Measurements from ENCODE around the gene PGAM1.
"Not testable (repeated sequence)": the region's sequence is repeated elsewhere in the genome, so short reads cannot be mapped to it uniquely, and the experiment has no call there.

Gene PGAM1

DNA sequence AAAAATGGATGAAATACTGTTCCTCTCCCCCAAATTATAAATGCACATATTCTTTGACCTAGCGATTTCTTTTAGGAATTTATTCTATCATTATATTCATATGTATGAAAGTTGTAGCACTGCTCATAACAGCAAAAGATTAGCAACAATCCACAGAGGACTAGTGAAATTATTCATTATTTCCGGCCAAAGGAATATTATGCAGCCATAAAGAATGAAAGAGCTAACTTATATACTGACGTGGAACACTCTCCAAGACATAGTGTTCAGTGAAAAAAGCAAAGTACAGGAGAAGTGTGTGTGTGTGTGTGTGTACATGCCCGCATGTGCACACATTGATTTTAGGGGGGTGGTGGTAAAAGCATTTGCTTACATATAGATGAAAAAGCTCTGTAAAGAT, 48.9 kb downstream of the PGAM1 start:
- no peak for TF ChIP-seq CTCF (IDR thresholded peaks at IDR 0.05; ENCODE audit: low read depth, low read length, missing control alignments)
- DNase-seq (ENCODE audit: low read depth): no peak

GRCh38 chr10:97475936-97476594, 50.1 kb downstream of the PGAM1 start:
- in situ Hi-C loops (cut with HindIII; ENCODE audit: low sequenced_read_pairs): no loop called here
- no peak overlapping the region for H3K4me3 ChIP-seq (ENCODE audit: low read depth, low read length)
- TF ChIP-seq CTCF (IDR thresholded peaks at IDR 0.05; ENCODE audit: low read depth, low read length, missing control alignments): no peak
- DNase-seq (ENCODE audit: low read depth): no peak

More for the DNA sequence above, 48.9 kb downstream of the PGAM1 start:
- H3K4me3 ChIP-seq (ENCODE audit: low read depth, low read length): no peak overlapping the region
- in situ Hi-C loops (cut with HindIII; ENCODE audit: low sequenced_read_pairs): no loop called here

DNA sequence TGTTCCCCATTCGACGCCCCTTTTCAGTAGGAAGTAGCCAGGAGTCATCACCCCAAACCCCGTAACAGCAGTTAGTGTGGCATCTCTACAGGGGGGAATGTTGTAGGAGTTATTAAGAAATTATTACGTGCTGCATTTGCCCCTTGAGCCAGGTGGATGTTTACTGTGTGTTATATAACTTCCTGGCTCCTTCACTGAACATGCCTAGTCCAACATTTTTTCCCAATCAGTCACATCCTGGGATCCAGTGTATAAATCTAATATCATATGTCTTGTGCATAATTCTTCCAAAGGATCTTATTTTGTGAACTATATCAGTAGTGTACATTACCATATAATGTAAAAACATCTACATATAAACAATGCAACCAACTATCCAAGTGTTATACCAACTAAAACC, 53.4 kb downstream of the PGAM1 start:
- DNase-seq (ENCODE audit: low read depth); H3K4me3 ChIP-seq (ENCODE audit: low read depth, low read length); in situ Hi-C loops (cut with HindIII; ENCODE audit: low sequenced_read_pairs): not testable (repeated sequence)

GRCh38 chr10:97479939-97480338, 53.9 kb downstream of the PGAM1 start:
- TF ChIP-seq CTCF (IDR thresholded peaks at IDR 0.05; ENCODE audit: low read depth, low read length, missing control alignments): no peak
- DNase-seq (ENCODE audit: low read depth): no peak
- no peak overlapping the region for H3K4me3 ChIP-seq (ENCODE audit: low read depth, low read length)
- in situ Hi-C loops (cut with HindIII; ENCODE audit: low sequenced_read_pairs): no loop called here

DNA sequence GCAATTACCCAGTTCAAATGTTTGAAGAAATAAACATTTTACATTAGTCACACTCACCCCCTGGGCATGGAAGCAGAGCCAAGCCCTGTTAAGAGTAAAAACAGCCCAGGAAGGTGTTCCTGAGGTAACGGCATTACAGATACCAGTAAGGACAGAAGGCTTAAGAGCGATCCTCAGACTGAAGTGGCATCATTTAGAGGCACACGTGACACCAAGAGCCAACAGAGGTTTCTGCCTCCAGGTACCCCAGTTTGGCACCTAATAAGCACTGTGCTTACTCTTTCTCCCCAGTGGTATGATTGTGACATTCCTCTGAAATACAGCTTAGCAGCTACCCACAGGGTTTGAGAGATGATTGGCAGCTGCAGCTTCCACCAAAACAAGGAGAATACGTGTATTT, 55.1 kb downstream of the PGAM1 start:
- TF ChIP-seq CTCF (IDR thresholded peaks at IDR 0.05; ENCODE audit: low read depth, low read length, missing control alignments): no peak
- H3K4me3 ChIP-seq (ENCODE audit: low read depth, low read length): no peak overlapping the region
- in situ Hi-C loops (cut with HindIII; ENCODE audit: low sequenced_read_pairs): no loop called here
- DNase-seq (ENCODE audit: low read depth): no peak

GRCh38 chr10:97482381-97482780, 56.4 kb downstream of the PGAM1 start:
- no peak for DNase-seq (ENCODE audit: low read depth)
- H3K4me3 ChIP-seq (ENCODE audit: low read depth, low read length): no peak overlapping the region
- in situ Hi-C loops (cut with HindIII; ENCODE audit: low sequenced_read_pairs): no loop called here
- TF ChIP-seq CTCF (IDR thresholded peaks at IDR 0.05; ENCODE audit: low read depth, low read length, missing control alignments): no peak

All from astrocyte of the cerebellum (primary cell).